Duodenal mucosa (tissue), 2 donors: Measurements from ENCODE around the gene HOXA5.

Experiments used
- H3K27ac ChIP-seq: one replicate; pipeline ENCODE4 v1.7.0; 2013; ENCODE audit warnings: low read depth, low read length
- H3K27me3 ChIP-seq, 2 donors: one replicate each; pipeline ENCODE4 v1.7.0; 2013; ENCODE audit warnings: low read length in 2 of 2, control low read depth in 1 of 2; ENCODE audit not compliant: insufficient read depth in 2 of 2, control insufficient read depth in 1 of 2
- H3K36me3 ChIP-seq, 2 donors: one replicate each; pipeline ENCODE4 v1.7.0; 2013; ENCODE audit warnings: low read length in 2 of 2, control low read depth in 1 of 2; ENCODE audit not compliant: insufficient read depth in 2 of 2, control insufficient read depth in 1 of 2
- H3K4me1 ChIP-seq, 2 donors: one replicate each; pipeline ENCODE4 v1.7.0; 2013; ENCODE audit warnings: low read length in 2 of 2, control low read depth in 1 of 2; ENCODE audit not compliant: insufficient read depth in 2 of 2, control insufficient read depth in 1 of 2
- H3K4me3 ChIP-seq, 2 donors: one replicate each; pipeline ENCODE4 v1.7.0; 2013; ENCODE audit warnings: low read length in 2 of 2, low read depth in 1 of 2
- H3K9ac ChIP-seq, 2 donors: one replicate each; pipeline ENCODE4 v1.7.0; 2013; ENCODE audit warnings: low read length in 2 of 2, low read depth in 1 of 2
- H3K9me3 ChIP-seq, 2 donors: one replicate each; pipeline ENCODE4 v1.7.0; 2013; ENCODE audit warnings: low read length in 2 of 2, control low read depth in 1 of 2; ENCODE audit not compliant: control insufficient read depth in 1 of 2

HOXA5 gene

GRCh38 chr7:27170426-27171324 is 27.2 kb upstream of the HOXA5 start:
- H3K27ac ChIP-seq = no peak overlapping the region

DNA sequence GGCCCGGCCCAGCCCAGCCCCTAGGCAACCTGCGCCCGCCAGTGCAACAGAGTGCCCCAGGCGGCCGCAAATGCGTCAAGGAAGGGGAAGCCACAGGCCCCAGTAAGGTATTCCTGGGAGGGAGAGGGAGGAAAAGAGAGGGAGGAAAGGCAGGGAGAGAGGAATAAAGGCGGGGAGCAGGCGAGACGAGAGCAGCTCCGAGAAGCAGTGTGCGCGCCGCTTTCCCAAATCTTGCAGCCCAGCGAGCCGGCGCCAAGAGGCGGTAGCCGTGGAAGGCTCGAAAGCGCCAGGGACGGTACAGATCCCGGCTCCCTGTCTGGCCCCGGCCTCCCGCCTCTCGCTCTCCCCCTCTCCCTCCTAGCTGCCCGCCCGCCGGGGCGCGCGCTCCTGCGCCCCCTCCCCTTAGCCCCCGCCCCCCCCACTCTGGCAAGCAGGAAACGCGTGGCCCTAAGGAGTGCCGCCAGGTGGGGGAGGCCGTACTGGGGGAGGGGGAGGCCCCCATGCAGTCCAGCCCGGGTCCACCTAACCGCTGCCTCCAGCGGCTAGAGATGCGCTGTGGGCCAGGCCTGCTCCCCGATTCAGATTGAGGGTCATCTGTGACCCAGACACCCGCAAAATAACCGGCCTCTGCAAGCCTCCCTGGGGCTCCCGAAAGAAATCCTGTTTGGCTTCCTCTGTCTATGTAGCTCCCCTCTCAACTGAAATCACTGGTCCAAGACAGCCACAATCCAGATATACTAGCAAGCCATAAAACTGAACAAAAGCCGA is 26.4 kb upstream of the HOXA5 start:
- peaks cover 0 to 7% of the 10 kb centered on the region in 2 donors for H3K4me1 ChIP-seq
- H3K27ac ChIP-seq = peak overlapping the region; percentile 3
- no peaks in the 10 kb centered on the region for H3K9me3 ChIP-seq
- H3K4me3 ChIP-seq = no peak overlapping the region
- H3K9ac ChIP-seq = no peak overlapping the region
- H3K36me3 ChIP-seq = no peaks in the 10 kb centered on the region
- peaks cover 94 to 98% of the 10 kb centered on the region in 2 donors for H3K27me3 ChIP-seq

More at GRCh38 chr7:27170426-27171324, 27.2 kb upstream of the HOXA5 start:
- no peak overlapping the region for H3K9ac ChIP-seq
- H3K4me3 ChIP-seq = no peak overlapping the region
- H3K27me3 ChIP-seq = peaks cover 94 to 98% of the 10 kb centered on the region in 2 donors
- H3K36me3 ChIP-seq = no peaks in the 10 kb centered on the region
- no peaks in the 10 kb centered on the region for H3K9me3 ChIP-seq
- peaks cover 0 to 5% of the 10 kb centered on the region in 2 donors for H3K4me1 ChIP-seq

GRCh38 chr7:27168265-27168947 is 24.9 kb upstream of the HOXA5 start:
- no peak overlapping the region for H3K9ac ChIP-seq
- H3K9me3 ChIP-seq = no peaks in the 10 kb centered on the region
- H3K4me3 ChIP-seq = no peak overlapping the region
- H3K36me3 ChIP-seq = no peaks in the 10 kb centered on the region
- H3K27me3 ChIP-seq = peaks cover 97 to 99% of the 10 kb centered on the region in 2 donors
- H3K4me1 ChIP-seq = peaks cover 0 to 14% of the 10 kb centered on the region in 2 donors
- H3K27ac ChIP-seq = peak overlapping the region; percentile 42

DNA sequence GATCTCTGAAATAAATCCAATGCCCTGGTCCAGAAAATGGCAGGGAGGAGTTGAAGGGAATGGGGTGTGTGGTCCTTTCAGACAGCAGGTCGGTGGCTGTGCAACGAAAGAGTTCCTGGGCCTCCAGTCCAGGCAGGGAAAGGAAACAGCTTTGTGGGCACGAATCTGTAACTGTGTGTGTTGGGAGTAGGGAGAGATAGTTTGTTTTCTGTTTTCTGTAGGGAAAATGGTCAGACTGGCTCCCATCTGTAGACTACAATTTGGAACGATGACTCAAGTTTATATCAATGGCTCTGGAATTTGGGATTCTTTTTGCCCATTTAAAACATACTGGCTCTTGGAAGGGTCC is 24.4 kb upstream of the HOXA5 start:
- Histone ChIP-seq H3K27ac (no peak overlapping the region), H3K4me3 (no peak overlapping the region), H3K4me1 (peaks cover 0 to 14% of the 10 kb centered on the region in 2 donors), H3K36me3 (no peaks in the 10 kb centered on the region), H3K9ac (no peak overlapping the region), H3K9me3 (no peaks in the 10 kb centered on the region), H3K27me3 (peaks cover 97 to 99% of the 10 kb centered on the region in 2 donors)

- Histone ChIP-seq H3K9me3 (no peaks in the 10 kb centered on the region), H3K9ac (no peak overlapping the region), H3K4me1 (peaks cover 0 to 9% of the 10 kb centered on the region in 2 donors), H3K27me3 (peaks cover 94 to 98% of the 10 kb centered on the region in 2 donors), H3K27ac (peak overlapping the region; percentile 42), H3K36me3 (no peaks in the 10 kb centered on the region), H3K4me3 (no peak overlapping the region)
Observed at GRCh38 chr7:27166531-27167505, 23.3 kb upstream of the HOXA5 start.

DNA sequence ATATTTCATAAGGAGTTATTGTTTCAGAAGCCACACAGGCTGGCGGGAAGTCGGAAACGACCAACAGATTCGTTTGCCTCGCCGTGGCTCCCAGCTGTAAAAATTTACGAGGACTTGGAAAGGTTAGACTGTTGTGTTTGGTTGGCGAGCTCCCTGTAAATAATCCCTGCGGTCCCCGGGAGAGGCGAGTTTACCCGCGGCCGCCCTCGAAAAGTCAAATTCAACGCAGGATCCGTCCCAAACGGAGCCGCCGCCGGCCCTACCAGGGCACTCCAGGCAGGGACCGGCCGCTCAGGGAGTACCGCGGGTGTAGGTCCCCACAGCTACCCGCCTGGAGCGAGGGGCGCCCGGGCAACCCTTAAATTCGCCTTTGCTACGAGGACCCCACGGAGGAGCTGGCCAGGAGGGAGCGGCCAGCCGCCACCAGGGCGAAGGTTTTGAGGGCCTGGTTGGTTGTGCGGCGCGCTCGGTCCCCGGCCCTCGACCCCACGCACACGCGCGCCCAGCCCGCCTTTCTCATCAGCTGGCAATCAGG is 22.6 kb upstream of the HOXA5 start:
- H3K9ac ChIP-seq = no peak overlapping the region
- peaks cover 0 to 9% of the 10 kb centered on the region in 2 donors for H3K4me1 ChIP-seq
- no peak overlapping the region for H3K4me3 ChIP-seq
- H3K36me3 ChIP-seq = no peaks in the 10 kb centered on the region
- peak overlapping the region; percentile 42 for H3K27ac ChIP-seq
- H3K9me3 ChIP-seq = no peaks in the 10 kb centered on the region
- H3K27me3 ChIP-seq = peaks cover 89 to 93% of the 10 kb centered on the region in 2 donors

DNA sequence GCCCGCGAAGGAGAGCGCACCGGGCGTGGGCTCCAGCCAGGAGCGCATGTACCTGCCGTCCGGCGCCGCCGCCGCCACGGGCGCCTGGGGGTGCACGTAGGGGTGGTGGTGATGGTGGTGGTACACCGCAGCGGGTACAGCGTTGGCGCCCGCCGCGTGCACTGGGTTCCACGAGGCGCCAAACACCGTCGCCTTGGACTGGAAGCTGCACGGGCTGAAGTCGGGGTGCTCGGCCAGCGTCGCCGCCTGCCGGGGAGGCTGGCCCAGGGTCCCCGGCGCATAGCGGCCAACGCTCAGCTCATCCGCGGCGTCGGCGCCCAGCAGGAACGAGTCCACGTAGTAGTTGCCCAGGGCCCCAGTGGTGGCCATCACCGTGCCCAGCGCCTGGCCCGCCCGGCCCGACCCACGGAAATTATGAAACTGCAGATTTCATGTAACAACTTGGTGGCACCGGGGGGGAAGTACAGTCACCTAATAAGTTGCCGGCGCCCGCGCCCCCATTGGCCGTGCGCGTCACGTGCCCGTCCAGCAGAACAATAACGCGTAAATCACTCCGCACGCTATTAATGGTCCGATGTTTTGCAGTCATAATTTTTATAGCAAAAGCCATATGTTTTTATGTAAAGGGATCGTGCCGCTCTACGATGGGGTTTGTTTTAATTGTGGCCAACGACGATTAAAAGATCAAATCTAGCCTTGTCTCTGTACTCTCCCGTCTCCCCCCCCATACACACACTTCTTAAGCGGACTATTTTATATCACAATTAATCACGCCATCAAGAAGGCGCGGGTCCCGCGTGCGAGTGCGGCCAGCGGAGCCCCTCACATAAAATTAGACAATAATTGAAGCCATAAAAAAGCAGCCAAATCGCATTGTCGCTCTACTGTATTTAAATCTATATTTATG is 21.9 kb upstream of the HOXA5 start, which contains the start of gene HOXA9:
Gene HOXA9, minus strand, starts transcription at position 449 of the 907 bp plus-strand sequence. Its CDS starts 80 bp downstream, at position 369.
- H3K27ac ChIP-seq = peak within 1 kb of the TSS; percentile 42
- peaks cover 0 to 12% of the 10 kb centered on the region in 2 donors for H3K4me1 ChIP-seq
- peaks cover 87 to 88% of the 10 kb centered on the region in 2 donors for H3K27me3 ChIP-seq
- H3K4me3 ChIP-seq = peak within 1 kb of the TSS in 1 of 2 donors; percentile 16
- H3K36me3 ChIP-seq = no peaks in the 10 kb centered on the region
- H3K9me3 ChIP-seq = no peaks in the 10 kb centered on the region
- H3K9ac ChIP-seq = no peak within 1 kb of the TSS

DNA sequence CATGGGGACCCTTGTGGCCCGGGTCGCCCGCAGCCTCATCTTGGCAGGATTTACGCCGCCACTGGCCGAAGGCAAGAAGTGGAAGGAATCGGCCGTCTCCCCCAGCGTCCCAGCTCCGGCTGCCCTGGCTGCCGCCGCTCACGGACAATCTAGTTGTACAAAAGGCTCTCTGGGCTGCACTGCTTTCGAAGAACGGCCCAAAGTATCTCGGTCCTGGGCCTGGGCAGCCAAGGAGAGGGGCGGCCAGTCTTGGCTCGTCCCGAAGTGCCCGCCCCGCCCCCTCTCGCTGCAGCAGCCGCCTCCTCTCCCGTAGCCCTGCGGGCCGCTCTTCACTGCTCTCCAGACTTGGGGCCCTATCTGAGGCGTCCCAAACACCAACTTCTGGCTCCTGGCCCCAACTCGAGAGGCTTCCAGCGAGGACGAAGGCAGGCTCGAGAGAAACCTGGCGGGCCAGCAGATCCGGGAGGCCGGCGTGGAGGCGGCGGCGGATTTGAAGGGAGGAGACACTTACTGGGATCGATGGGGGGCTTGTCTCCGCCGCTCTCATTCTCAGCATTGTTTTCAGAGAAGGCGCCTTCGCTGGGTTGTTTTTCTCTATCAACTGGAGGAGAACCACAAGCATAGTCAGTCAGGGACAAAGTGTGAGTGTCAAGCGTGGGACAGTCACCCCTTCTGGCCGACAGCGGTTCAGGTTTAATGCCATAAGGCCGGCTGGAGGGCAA is 21.0 kb upstream of the HOXA5 start:
- peak overlapping the region; percentile 39 for H3K27ac ChIP-seq
- H3K27me3 ChIP-seq = peaks cover 88 to 89% of the 10 kb centered on the region in 2 donors
- peaks cover 0 to 17% of the 10 kb centered on the region in 2 donors for H3K4me1 ChIP-seq
- H3K36me3 ChIP-seq = no peaks in the 10 kb centered on the region
- no peaks in the 10 kb centered on the region for H3K9me3 ChIP-seq
- H3K9ac ChIP-seq = no peak overlapping the region
- H3K4me3 ChIP-seq = no peak overlapping the region
